ENCODE results near the gene DSTN. TPM values are rescaled to one million over a fixed set of nuclear protein-coding genes. Genes with fewer than 3 reads are reported as not detected.

The DSTN gene
- total RNA-seq, 1 donor from 2014 or later, result 20.1 TPM

DNA sequence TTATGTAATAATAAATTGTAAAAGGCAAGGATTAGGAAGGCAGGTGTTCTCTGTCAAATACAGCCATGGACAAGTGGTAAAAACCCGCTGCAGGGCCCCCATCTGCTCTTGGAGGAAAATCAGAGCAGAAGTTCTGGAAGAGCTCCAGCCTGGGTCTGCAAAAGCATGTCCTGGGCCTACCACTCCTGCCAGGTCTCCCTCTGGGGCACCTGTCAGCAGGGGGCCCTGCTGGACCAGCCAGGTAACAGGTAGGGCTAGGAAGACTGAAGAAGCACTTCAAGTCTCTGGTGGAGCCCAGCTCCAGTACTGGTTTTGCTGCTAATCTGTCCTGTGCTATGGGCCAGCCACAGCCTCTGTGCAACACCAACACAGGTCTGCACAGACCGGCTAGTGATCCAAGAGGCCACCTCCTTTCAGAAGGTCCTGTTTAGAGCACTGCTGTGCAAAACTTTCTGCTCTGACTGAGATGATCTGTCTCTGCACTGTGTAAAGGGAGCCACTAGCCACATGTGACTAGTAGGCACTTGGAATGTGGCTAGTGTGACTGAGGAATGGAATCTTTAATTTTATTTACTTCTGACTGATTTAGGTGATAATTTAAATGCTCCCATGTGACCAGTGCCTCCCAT, 82.0 kb downstream of the DSTN start:
- TF ChIP-seq, protein P1, sequence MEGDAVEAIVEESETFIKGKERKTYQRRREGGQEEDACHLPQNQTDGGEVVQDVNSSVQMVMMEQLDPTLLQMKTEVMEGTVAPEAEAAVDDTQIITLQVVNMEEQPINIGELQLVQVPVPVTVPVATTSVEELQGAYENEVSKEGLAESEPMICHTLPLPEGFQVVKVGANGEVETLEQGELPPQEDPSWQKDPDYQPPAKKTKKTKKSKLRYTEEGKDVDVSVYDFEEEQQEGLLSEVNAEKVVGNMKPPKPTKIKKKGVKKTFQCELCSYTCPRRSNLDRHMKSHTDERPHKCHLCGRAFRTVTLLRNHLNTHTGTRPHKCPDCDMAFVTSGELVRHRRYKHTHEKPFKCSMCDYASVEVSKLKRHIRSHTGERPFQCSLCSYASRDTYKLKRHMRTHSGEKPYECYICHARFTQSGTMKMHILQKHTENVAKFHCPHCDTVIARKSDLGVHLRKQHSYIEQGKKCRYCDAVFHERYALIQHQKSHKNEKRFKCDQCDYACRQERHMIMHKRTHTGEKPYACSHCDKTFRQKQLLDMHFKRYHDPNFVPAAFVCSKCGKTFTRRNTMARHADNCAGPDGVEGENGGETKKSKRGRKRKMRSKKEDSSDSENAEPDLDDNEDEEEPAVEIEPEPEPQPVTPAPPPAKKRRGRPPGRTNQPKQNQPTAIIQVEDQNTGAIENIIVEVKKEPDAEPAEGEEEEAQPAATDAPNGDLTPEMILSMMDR (IDR thresholded peaks at IDR 0.05), result no peak
- Mint-ChIP-seq H3K36me3 (ENCODE audit: low read depth) (peaks cover 3% of the 10 kb centered on the region), H3K4me1 (peaks cover 21% of the 10 kb centered on the region), H3K4me3 (no peak overlapping the region), H3K9me3 (no peaks in the 10 kb centered on the region), H3K27ac (no peak overlapping the region), H3K27me3 (no peaks in the 10 kb centered on the region)
- DNase-seq (no peak), ATAC-seq (ENCODE audit: low read depth) (no peak)
- intact Hi-C loops (cut with micrococcal nuclease), result no loop called here
- POLR2A ChIA-PET, result no interaction called here
- CTCF ChIA-PET, result no interaction called here

DNA sequence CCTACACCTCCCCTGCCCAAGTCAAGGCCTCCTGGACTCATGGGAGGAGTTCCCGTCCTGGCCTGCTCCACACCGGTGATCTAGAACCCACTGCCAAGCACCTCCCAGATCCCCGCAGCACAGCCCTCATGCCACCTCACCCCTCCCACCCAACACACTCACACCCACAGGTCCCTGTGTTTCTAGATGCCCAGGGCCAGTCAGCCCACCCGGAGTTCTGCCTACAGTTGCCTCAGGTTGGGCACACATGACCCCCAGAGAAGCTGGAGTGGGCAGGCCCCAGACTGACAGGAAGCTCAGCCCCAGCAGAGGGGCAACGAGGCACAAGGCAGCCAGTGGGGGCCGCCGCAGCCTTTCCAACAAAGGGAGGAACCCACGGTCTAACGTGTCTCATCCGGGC, 82.5 kb downstream of the DSTN start:
- no peaks in the 10 kb centered on the region for H3K9me3 Mint-ChIP-seq
- intact Hi-C loops (cut with micrococcal nuclease), result no loop called here
- no peak overlapping the region for H3K4me3 Mint-ChIP-seq
- no peak for ATAC-seq (ENCODE audit: low read depth)
- ChIA-PET CTCF (no interaction called here), POLR2A (interaction anchor here (0.6 kb wide), 1 partner anchor 337 kb away, joined by 5 read pairs; no protein-coding TSS in a partner anchor)
- TF ChIP-seq, protein P1 (IDR thresholded peaks at IDR 0.05), result no peak
- DNase-seq, result no peak
- H3K36me3 Mint-ChIP-seq (ENCODE audit: low read depth), result peaks cover 5% of the 10 kb centered on the region
- no peak overlapping the region for H3K27ac Mint-ChIP-seq
- H3K27me3 Mint-ChIP-seq, result no peaks in the 10 kb centered on the region
- H3K4me1 Mint-ChIP-seq, result peaks cover 21% of the 10 kb centered on the region

DNA sequence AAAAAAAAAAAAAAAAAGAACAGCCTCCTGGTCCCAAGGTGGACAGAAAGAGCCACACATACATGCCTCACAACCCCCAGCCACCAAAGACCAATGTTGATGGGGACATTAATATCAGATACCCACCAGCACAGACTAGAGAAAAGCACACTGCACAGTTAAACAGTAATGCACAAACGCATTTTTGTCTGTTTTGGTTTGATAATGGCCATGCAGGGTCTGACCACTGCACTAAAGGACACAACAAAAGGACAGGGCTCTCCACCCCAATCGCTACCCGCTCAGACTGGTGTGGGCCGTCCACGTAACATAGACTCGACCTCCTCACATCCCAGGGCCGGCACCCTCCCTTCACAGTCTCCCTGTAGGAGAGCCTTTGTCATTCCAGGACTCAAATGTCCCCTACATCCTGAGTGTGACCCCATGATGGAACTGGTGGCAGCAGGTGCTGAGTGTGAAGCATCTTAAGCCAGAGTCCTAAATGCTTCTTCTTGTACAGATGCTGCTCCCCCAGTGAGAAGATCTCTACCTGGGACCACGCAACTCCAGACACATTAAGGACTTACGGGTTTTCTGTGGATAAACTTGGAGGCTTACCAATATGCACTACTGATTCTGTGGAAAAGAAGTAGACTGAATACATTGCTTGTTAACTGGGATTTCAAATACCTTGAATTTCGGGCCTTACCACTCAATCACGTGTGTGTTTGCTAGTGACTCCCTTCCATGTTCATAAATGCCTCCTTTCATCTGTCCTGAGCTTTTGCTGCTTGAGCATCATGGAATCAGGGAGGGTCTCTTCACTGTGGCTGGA, 84.2 kb downstream of the DSTN start:
- POLR2A ChIA-PET, result no interaction called here
- intact Hi-C loops (cut with micrococcal nuclease), result no loop called here
- H3K27ac Mint-ChIP-seq, result no peak overlapping the region

DNA sequence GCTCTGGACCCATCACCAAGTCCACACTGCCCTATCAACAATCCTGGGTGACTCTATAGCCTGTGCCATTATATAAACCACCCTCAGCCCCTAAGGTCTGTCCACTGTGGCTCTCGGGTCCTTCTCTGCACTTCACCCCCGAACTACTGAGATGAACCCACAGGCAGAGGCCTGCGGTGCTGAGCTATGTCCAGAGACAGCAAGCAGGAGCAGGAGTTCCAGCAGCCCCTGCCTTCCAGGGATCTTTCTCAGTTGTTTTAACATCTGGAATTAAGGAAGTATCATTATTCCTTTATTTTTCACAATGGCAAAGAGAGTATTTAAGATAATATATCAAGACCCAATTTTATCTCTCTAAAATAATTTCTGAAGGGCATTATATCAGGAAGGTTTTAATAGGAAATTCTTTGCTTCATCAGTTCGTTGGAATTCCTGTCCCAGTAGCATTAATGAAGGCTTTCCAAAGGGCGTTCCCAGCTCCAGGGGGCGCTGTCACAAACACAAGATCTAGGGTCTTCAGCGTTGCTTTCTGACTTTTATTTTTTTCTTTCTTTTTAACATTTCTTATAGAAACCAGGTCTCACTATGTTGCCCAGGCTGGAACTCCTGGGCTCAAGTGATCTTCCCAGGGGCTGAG, 84.9 kb downstream of the DSTN start:
- Mint-ChIP-seq H3K4me3 (no peak overlapping the region), H3K27ac (no peak overlapping the region), H3K9me3 (peaks cover 6% of the 10 kb centered on the region), H3K36me3 (ENCODE audit: low read depth) (peaks cover 19% of the 10 kb centered on the region), H3K4me1 (peaks cover 6% of the 10 kb centered on the region), H3K27me3 (no peaks in the 10 kb centered on the region)
- DNase-seq (no peak), ATAC-seq (ENCODE audit: low read depth) (no peak)
- intact Hi-C loops (cut with micrococcal nuclease), result loop anchor here (1.0 kb wide), 2 partner anchors 244 to 342 kb away; no protein-coding TSS in a partner anchor
- ChIA-PET CTCF (interaction anchor here (1.3 to 1.5 kb wide), 3 partner anchors 27 to 284 kb away, joined by 3 to 6 read pairs (median 6); partner anchors contain the start of gene RRBP1), POLR2A (no interaction called here)
- TF ChIP-seq, protein P1 (IDR thresholded peaks at IDR 0.05), result no peak

More for the DNA sequence above, 84.2 kb downstream of the DSTN start:
- no peak for ATAC-seq (ENCODE audit: low read depth)
- DNase-seq, result no peak
- no peaks in the 10 kb centered on the region for H3K27me3 Mint-ChIP-seq
- CTCF ChIA-PET, result interaction anchor here (1.3 kb wide), 1 partner anchor 242 kb away, joined by 3 read pairs; no protein-coding TSS in a partner anchor
- peaks cover 10% of the 10 kb centered on the region for H3K4me1 Mint-ChIP-seq
- TF ChIP-seq, protein P1 (IDR thresholded peaks at IDR 0.05), result no peak
- H3K36me3 Mint-ChIP-seq (ENCODE audit: low read depth), result peaks cover 19% of the 10 kb centered on the region
- peaks cover 6% of the 10 kb centered on the region for H3K9me3 Mint-ChIP-seq
- H3K4me3 Mint-ChIP-seq, result no peak overlapping the region

DNA sequence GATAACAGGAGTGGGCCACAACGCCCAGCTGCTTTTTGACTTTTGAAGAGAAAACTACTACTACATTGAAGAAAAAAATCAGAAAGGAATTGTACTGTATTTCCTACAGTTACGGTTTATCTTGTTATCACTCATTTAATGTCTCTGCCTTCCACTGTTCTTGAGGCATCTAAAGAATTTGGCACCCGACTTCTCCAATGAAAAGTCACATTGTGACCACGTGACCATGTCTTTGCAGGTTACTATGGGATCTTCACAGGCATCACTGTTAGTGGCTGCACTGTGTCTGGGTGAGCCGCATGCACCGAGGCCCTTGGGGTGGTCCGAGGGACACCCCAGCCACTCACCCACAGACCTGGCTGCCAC, 85.4 kb downstream of the DSTN start:
- TF ChIP-seq, protein P1 (IDR thresholded peaks at IDR 0.05), result no peak
- ATAC-seq (ENCODE audit: low read depth) (no peak), DNase-seq (no peak)
- ChIA-PET CTCF (interaction anchor here (1.3 to 1.5 kb wide), 3 partner anchors 27 to 283 kb away, joined by 3 to 6 read pairs (median 6); partner anchors contain the start of gene RRBP1), POLR2A (no interaction called here)
- Mint-ChIP-seq H3K4me3 (no peak overlapping the region), H3K36me3 (ENCODE audit: low read depth) (peaks cover 20% of the 10 kb centered on the region), H3K27me3 (no peaks in the 10 kb centered on the region), H3K4me1 (peaks cover 4% of the 10 kb centered on the region), H3K9me3 (peaks cover 6% of the 10 kb centered on the region), H3K27ac (no peak overlapping the region)
- intact Hi-C loops (cut with micrococcal nuclease), result loop anchor here (1.0 kb wide), 2 partner anchors 243 to 341 kb away; no protein-coding TSS in a partner anchor
